Measurements from ENCODE around the gene PTPRCAP. TPM values are rescaled to one million over a fixed set of nuclear protein-coding genes. Genes with fewer than 3 reads are reported as not detected.

The PTPRCAP gene
- polyA plus RNA-seq, 1 donor (not counting 4 experiments of a cell fraction or from before 2014, with no cell fraction given): not detected

DNA sequence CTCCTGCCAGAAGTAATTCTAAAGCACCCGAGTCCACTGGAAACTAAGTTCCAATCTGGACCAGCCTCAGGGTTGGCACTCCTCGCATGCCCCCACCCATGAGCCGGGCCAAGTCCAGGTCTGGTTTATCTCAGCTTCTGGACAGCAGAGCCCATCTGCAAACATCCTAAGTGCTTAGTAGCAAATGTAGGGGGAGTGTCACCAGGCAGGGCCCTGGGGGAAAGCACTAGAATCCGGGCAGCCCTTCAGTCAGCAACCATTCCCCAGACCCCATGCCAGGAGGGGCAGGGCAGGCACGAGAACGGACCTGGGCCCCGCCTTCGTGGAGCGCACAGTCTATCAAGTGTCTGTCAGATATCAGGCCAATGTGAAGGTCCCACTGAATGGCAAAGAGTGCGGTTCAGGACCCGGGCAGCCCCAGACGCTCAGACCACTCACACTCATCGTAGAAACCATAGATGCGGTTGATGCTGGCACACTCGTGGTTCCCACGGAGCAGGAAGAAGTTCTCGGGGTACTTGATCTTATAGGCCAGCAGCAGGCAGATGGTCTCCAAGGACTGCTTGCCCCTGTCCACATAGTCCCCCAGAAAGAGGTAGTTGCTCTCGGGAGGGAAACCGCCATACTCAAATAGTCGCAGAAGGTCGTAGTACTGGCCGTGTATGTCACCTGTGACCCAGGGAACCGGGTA, 37.1 kb downstream of the PTPRCAP start:
- no peak for FAIRE-seq
- no peak for DNase-seq (ENCODE audit: low read depth, low spot score)
- H3K27ac ChIP-seq (ENCODE audit: control insufficient read depth, insufficient read depth, low read length): peak overlapping the region; percentile 66
- peak overlapping the region; percentile 95 for H3K4me2 ChIP-seq (ENCODE audit: control insufficient read depth, extremely low read depth, insufficient read depth, low read depth, low read length)
- H3K4me1 ChIP-seq (ENCODE audit: control insufficient read depth, extremely low read depth, insufficient read depth, low read length): peaks cover 12% of the 10 kb centered on the region
- H2AFZ ChIP-seq (ENCODE audit: control insufficient read depth, low read length): no peak overlapping the region
- no peak for TF ChIP-seq EZH2 (IDR thresholded peaks at IDR 0.05; ENCODE audit: low read length)
- TF ChIP-seq, protein P1, sequence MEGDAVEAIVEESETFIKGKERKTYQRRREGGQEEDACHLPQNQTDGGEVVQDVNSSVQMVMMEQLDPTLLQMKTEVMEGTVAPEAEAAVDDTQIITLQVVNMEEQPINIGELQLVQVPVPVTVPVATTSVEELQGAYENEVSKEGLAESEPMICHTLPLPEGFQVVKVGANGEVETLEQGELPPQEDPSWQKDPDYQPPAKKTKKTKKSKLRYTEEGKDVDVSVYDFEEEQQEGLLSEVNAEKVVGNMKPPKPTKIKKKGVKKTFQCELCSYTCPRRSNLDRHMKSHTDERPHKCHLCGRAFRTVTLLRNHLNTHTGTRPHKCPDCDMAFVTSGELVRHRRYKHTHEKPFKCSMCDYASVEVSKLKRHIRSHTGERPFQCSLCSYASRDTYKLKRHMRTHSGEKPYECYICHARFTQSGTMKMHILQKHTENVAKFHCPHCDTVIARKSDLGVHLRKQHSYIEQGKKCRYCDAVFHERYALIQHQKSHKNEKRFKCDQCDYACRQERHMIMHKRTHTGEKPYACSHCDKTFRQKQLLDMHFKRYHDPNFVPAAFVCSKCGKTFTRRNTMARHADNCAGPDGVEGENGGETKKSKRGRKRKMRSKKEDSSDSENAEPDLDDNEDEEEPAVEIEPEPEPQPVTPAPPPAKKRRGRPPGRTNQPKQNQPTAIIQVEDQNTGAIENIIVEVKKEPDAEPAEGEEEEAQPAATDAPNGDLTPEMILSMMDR (optimal IDR thresholded peaks at IDR 0.05 in 1 of 3, IDR thresholded peaks at IDR 0.05 in 1 of 3, conservative IDR thresholded peaks at IDR 0.05 in 1 of 3; ENCODE audit: extremely low read depth in 1 of 3, insufficient read depth in 2 of 3, low read length in 3 of 3): no peak
- H4K20me1 ChIP-seq (ENCODE audit: control insufficient read depth, extremely low read depth, insufficient read depth, low read length): no peaks in the 10 kb centered on the region
- H3K79me2 ChIP-seq (ENCODE audit: control insufficient read depth, insufficient read depth, low read length): peaks cover 18% of the 10 kb centered on the region
- no peaks in the 10 kb centered on the region for H3K27me3 ChIP-seq (ENCODE audit: control insufficient read depth, extremely low read depth, insufficient read depth, low read length)
- dilution Hi-C loops (cut with MboI; ENCODE audit: extremely low pct_ligation_motif_present, low sequenced_read_pairs): no loop called here
- peak overlapping the region; percentile 90 for H3K9ac ChIP-seq (ENCODE audit: control insufficient read depth, extremely low read depth, insufficient read depth, low read length)
- H3K9me1 ChIP-seq (ENCODE audit: control insufficient read depth, extremely low read depth, insufficient read depth, low read length): no peaks in the 10 kb centered on the region
- peaks cover 23 to 30% of the 10 kb centered on the region in 2 experiments for H3K36me3 ChIP-seq (ENCODE audit: control insufficient read depth in 2 of 2, extremely low read depth in 1 of 2, insufficient read depth in 2 of 2, low read length in 2 of 2)
- peak overlapping the region; percentile 74 to 99 (median 82) for H3K4me3 ChIP-seq (ENCODE audit: control insufficient read depth in 2 of 3, extremely low read depth in 1 of 3, insufficient read depth in 2 of 3, low read depth in 1 of 3, low read length in 3 of 3)
- H3K9me3 ChIP-seq (ENCODE audit: control insufficient read depth, low read depth, low read length): no peaks in the 10 kb centered on the region

- no peak overlapping the region for H3K4me2 ChIP-seq (ENCODE audit: control insufficient read depth, extremely low read depth, insufficient read depth, low read depth, low read length)
Measured at GRCh38 chr11:67398661-67399563, 38.6 kb downstream of the PTPRCAP start.

More at GRCh38 chr11:67398661-67399563, 38.6 kb downstream of the PTPRCAP start:
- H3K4me1 ChIP-seq (ENCODE audit: control insufficient read depth, extremely low read depth, insufficient read depth, low read length): peaks cover 12% of the 10 kb centered on the region
- no peak for DNase-seq (ENCODE audit: low read depth, low spot score)
- FAIRE-seq: no peak
- no peak for TF ChIP-seq EZH2 (IDR thresholded peaks at IDR 0.05; ENCODE audit: low read length)
- TF ChIP-seq, protein P1 (optimal IDR thresholded peaks at IDR 0.05 in 1 of 3, IDR thresholded peaks at IDR 0.05 in 1 of 3, conservative IDR thresholded peaks at IDR 0.05 in 1 of 3; ENCODE audit: extremely low read depth in 1 of 3, insufficient read depth in 2 of 3, low read length in 3 of 3): no peak
- dilution Hi-C loops (cut with MboI; ENCODE audit: extremely low pct_ligation_motif_present, low sequenced_read_pairs): no loop called here
- H3K4me3 ChIP-seq (ENCODE audit: control insufficient read depth in 2 of 3, extremely low read depth in 1 of 3, insufficient read depth in 2 of 3, low read depth in 1 of 3, low read length in 3 of 3): no peak overlapping the region
- H3K9ac ChIP-seq (ENCODE audit: control insufficient read depth, extremely low read depth, insufficient read depth, low read length): no peak overlapping the region
- H3K27me3 ChIP-seq (ENCODE audit: control insufficient read depth, extremely low read depth, insufficient read depth, low read length): no peaks in the 10 kb centered on the region
- no peaks in the 10 kb centered on the region for H3K9me1 ChIP-seq (ENCODE audit: control insufficient read depth, extremely low read depth, insufficient read depth, low read length)
- H3K36me3 ChIP-seq (ENCODE audit: control insufficient read depth in 2 of 2, extremely low read depth in 1 of 2, insufficient read depth in 2 of 2, low read length in 2 of 2): peaks cover 23 to 36% of the 10 kb centered on the region in 2 experiments
- H3K79me2 ChIP-seq (ENCODE audit: control insufficient read depth, insufficient read depth, low read length): peaks cover 18% of the 10 kb centered on the region
- no peaks in the 10 kb centered on the region for H3K9me3 ChIP-seq (ENCODE audit: control insufficient read depth, low read depth, low read length)
- no peaks in the 10 kb centered on the region for H4K20me1 ChIP-seq (ENCODE audit: control insufficient read depth, extremely low read depth, insufficient read depth, low read length)
- H3K27ac ChIP-seq (ENCODE audit: control insufficient read depth, insufficient read depth, low read length): no peak overlapping the region
- H2AFZ ChIP-seq (ENCODE audit: control insufficient read depth, low read length): no peak overlapping the region

Measured in keratinocyte (primary cell).